Measurements from ENCODE around the gene MRGPRF.

- TF ChIP-seq CTCF (IDR thresholded peaks at IDR 0.05) (no peak), EP300 (IDR thresholded peaks at IDR 0.05) (peak in 1 of 2 donors; percentile 56)
Measured at GRCh38 chr11:69014084-69014851, 1.2 kb upstream of the MRGPRF start.
